Hematopoietic multipotent progenitor cell treated with erythropoietin and hydrocortisone succinate and interleukin-3 and kit ligand, for 15 days (in vitro differentiated cells): ENCODE results near the gene PWP1.

Source experiments
- DNase-seq: peaks from one replicate; pipeline ENCODE4 v3.0.0-alpha.2; 2015; ENCODE audit warnings: low spot score

PWP1 gene

GRCh38 chr12:107685360-107686248, at the start of gene PWP1:
Gene PWP1 (plus strand): TSS chr12:107685799. CDS start chr12:107685900, 101 bp downstream.
- peak; percentile 97 for DNase-seq

GRCh38 chr12:107641154-107641553, 44.4 kb upstream of the PWP1 start:
- no peak for DNase-seq

GRCh38 chr12:107642240-107642639, 43.4 kb upstream of the PWP1 start:
- DNase-seq = no peak

GRCh38 chr12:107645630-107646333, 39.8 kb upstream of the PWP1 start:
- DNase-seq = no peak

GRCh38 chr12:107646436-107646835, 39.2 kb upstream of the PWP1 start:
- no peak for DNase-seq

GRCh38 chr12:107649661-107650061, 35.9 kb upstream of the PWP1 start:
- no peak for DNase-seq

- DNase-seq = no peak
These were observed 34.6 kb upstream of the PWP1 start for GRCh38 chr12:107650977-107651376.

- no peak for DNase-seq
These were observed 33.8 kb upstream of the PWP1 start for GRCh38 chr12:107651571-107652449.

GRCh38 chr12:107653519-107653918, 32.1 kb upstream of the PWP1 start:
- no peak for DNase-seq

- DNase-seq = no peak
These were observed 30.7 kb upstream of the PWP1 start for GRCh38 chr12:107654873-107655272.

GRCh38 chr12:107655281-107656065, 30.1 kb upstream of the PWP1 start:
- DNase-seq = no peak

- no peak for DNase-seq
These were observed 29.3 kb upstream of the PWP1 start for GRCh38 chr12:107656302-107656701.

- no peak for DNase-seq
These were observed 28.5 kb upstream of the PWP1 start for GRCh38 chr12:107657133-107657532.

GRCh38 chr12:107657621-107658020, 28.0 kb upstream of the PWP1 start:
- DNase-seq = no peak

GRCh38 chr12:107660235-107660634, 25.4 kb upstream of the PWP1 start:
- no peak for DNase-seq

- DNase-seq = no peak
These were observed 24.7 kb upstream of the PWP1 start for GRCh38 chr12:107660861-107661415.

GRCh38 chr12:107661830-107662229, 23.8 kb upstream of the PWP1 start:
- no peak for DNase-seq

- DNase-seq = no peak
These were observed 23.1 kb upstream of the PWP1 start for GRCh38 chr12:107662484-107662883.

- no peak for DNase-seq
These were observed 22.3 kb upstream of the PWP1 start for GRCh38 chr12:107663277-107663676.

- DNase-seq = no peak
These were observed 19.6 kb upstream of the PWP1 start for GRCh38 chr12:107666009-107666408.

GRCh38 chr12:107667464-107667863, 18.1 kb upstream of the PWP1 start:
- no peak for DNase-seq
